Hepatocyte (in vitro differentiated cells): ENCODE data around the gene RANGRF.

Experiments used
- EZH2phosphoT487 ChIP-seq: fragments of 200-600 bp; sonication (generic); IDR thresholded peaks from one replicate; pipeline ENCODE4 v1.6.1; 2018; ENCODE audit warnings: antibody characterized with exemption, mild to moderate bottlenecking, low read depth, moderate library complexity; ENCODE audit not compliant: unreplicated experiment, severe bottlenecking
- TF ChIP-seq, protein P1 (sequence below): fragments of 200-600 bp; sonication (generic); IDR thresholded peaks from 2 replicates; pipeline ENCODE4 v1.5.1; 2016; ENCODE audit warnings: antibody characterized with exemption, mild to moderate bottlenecking; ENCODE audit not compliant: poor library complexity

DNA sequence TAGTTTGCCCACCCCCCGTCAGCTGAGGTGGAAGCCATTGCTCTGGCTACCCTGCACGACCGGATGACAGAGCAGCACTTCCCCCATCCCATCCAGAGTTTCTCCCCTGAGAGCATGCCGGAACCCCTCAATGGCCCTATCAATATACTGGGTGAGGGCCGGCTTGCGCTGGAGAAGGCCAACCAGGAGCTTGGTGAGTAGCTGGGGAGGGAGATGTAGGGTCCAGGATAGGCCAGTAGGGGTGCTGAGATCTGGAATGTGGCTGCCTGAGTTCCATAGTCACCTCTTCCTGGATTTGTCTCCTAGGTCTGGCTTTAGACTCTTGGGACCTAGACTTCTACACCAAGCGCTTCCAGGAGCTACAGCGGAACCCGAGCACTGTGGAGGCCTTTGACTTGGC lies 33.0 kb upstream of the RANGRF start:
- TF ChIP-seq, protein P1, sequence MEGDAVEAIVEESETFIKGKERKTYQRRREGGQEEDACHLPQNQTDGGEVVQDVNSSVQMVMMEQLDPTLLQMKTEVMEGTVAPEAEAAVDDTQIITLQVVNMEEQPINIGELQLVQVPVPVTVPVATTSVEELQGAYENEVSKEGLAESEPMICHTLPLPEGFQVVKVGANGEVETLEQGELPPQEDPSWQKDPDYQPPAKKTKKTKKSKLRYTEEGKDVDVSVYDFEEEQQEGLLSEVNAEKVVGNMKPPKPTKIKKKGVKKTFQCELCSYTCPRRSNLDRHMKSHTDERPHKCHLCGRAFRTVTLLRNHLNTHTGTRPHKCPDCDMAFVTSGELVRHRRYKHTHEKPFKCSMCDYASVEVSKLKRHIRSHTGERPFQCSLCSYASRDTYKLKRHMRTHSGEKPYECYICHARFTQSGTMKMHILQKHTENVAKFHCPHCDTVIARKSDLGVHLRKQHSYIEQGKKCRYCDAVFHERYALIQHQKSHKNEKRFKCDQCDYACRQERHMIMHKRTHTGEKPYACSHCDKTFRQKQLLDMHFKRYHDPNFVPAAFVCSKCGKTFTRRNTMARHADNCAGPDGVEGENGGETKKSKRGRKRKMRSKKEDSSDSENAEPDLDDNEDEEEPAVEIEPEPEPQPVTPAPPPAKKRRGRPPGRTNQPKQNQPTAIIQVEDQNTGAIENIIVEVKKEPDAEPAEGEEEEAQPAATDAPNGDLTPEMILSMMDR, result no peak
- TF ChIP-seq EZH2phosphoT487, result no peak
